HG02642 (cell line): ENCODE results near the gene MYO1E.
"Not testable (repeated sequence)": the region's sequence is repeated elsewhere in the genome, so short reads cannot be mapped to it uniquely, and the experiment has no call there.

Source experiments
- ATAC-seq: cut with Tn5 transposase; IDR thresholded peaks from one replicate; pipeline ENCODE4 v1.9.1; 2021; ENCODE audit warnings: mild to moderate bottlenecking; ENCODE audit not compliant: unreplicated experiment, poor library complexity

Gene MYO1E

GRCh38 chr15:59353994-59354416, 18.7 kb downstream of the MYO1E start:
- ATAC-seq = no peak

DNA sequence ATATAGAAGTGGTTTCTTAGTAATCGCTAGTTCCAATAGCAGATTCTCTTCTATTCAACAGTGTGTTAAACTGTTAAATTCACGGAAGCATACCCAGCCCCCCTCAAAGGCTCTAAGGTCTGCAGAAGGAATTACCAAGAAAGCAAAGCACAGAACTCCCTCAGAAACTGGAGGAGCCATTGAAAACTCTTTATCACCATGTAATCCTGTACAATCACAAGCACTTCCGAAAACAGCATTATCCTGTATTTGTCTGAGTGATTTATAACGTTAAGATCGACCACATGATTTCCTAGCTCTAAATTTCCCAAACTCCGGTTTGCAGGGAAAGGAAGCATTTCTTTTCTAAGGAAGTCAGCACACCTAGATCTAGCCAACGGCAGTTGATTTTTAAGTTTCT, 20.0 kb downstream of the MYO1E start:
- no peak for ATAC-seq

- ATAC-seq = no peak
These were observed 20.5 kb downstream of the MYO1E start for GRCh38 chr15:59352189-59352588.

- ATAC-seq = no peak
These were observed 22.3 kb downstream of the MYO1E start for GRCh38 chr15:59350421-59350732.

DNA sequence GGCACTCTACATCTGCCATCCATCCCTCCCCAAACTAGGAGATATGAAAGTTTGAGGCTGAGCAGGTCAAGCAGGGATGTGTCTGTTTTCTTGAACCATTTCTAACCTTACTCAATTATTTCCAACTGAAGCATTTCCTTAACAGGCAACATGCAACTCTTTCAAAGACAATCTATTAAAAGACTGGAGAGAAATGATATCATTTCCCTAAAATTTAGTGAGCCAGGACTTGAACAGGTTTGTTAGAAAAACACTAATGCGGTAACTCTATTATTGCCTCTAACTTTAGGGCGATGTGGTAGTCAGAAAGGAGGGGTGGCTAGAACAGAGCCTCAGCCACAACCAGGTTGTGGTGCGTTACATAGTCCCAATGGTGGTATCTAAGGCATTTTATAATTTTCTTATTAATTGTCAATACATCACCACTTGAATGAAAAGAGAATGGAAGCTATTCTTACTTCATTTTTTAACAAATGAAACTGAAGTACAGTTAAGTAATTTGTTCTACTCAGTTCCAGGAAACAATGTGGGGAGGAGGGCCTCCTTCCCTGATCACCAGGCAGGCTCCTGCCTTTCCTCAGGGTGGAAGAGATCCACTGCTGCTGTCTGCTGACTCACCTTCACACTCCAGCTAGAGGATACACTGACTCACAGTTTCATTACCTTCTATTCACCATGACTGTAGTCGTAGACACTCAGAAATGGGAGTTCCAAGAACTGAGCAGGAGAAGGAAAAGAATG, 22.8 kb downstream of the MYO1E start:
- no peak for ATAC-seq

DNA sequence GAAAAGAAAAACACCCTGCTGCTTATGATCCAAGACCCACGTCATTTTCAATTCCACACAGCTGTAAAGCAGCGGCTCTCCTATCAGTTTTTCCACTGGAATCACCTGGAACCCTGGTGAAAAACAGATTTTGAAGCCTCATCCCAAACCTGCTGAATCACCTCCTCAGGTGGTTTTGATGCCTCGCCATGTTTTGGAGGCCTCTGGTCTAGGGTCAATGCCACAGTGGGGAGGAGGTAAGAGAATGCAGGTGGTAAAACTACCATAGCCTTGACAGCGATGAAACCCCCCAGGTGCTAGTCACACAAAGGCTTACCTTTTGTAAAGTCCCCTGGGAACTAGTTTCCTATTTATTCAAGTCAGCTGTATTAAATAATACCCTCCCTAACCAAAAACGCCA, 24.8 kb downstream of the MYO1E start:
- ATAC-seq = no peak

DNA sequence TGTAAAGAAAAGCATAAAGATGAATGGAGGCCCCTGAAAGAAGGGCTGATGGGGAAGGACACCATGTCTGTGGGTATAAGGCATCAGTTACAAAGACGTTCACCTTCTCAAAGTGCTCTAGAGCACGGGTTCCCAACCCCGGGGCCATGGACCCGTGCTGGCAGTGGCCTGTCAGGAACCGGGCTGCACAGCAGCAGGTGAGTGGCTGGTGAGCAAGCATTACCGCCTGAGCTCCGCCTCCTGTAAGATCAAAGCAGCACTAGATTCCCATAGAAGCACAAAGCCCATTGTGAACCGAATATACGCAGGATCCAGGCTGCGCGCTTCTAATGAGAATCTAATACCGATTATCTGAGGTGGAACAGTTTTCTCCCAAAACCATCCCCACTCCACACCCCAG, 25.7 kb downstream of the MYO1E start:
- no peak for ATAC-seq

DNA sequence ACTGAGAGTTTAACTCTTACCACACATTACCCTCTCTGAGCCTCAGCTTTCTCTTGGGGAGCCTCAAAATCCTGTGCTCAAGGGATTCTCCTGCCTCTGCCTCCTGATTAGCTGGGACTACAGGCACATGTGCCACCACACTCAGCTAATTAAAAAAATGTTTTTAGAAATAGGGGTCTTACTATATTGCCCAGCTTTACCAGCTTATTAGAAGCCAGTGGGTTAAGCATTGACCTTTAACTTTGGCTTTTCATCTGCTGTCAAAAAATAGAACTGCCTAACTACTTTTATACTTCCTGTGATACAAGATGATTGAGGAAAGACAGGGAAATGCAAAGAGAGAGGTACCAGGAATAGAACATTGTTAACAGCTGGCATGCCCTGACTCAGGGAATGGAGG, 27.3 kb downstream of the MYO1E start:
- ATAC-seq = no peak

DNA sequence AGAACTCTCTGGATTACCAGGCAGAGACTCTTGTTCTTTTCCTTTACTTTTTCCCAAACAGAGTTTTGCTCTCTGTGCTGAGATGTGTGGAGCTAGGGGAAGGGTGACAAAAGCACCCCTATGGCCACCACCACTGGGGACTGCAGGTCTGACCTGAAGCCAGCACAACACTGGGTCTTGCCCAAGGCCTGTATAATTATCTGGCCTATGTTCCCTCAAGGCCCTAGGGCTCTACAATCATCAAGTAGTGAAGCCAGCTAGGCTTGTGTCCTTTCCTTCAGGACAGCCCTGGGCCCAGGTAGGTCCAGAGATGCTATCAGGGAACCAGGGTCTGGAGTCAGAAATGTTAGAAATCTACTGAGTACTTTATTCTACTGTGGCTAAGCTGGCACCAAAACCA, 28.4 kb downstream of the MYO1E start:
- ATAC-seq = no peak

GRCh38 chr15:59340325-59340724, 32.3 kb downstream of the MYO1E start:
- ATAC-seq = no peak

- ATAC-seq = no peak
These were observed 33.4 kb downstream of the MYO1E start for GRCh38 chr15:59339252-59339672.

DNA sequence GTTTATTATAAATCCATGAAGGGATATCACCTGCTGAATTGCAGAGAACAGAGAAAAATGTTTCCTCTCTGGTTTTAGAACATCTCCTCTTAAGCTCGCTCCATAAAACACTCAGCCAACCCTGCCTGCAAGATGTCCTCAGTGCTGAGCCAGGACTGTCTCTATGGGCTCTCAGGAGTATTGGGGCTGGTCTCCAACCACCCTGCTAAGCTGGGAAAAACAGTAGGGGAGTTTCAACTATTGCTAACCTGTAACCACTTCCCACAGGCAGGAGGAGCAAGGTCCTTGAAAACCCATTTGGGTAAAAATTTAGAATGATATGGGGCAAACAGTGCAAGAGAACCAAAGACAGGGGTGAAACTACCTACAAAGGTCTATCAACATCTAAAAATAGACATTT, 34.3 kb downstream of the MYO1E start:
- ATAC-seq = no peak

GRCh38 chr15:59336725-59337124, 35.9 kb downstream of the MYO1E start:
- ATAC-seq = not testable (repeated sequence)

- no peak for ATAC-seq
These were observed 37.4 kb downstream of the MYO1E start for GRCh38 chr15:59335207-59335786.

DNA sequence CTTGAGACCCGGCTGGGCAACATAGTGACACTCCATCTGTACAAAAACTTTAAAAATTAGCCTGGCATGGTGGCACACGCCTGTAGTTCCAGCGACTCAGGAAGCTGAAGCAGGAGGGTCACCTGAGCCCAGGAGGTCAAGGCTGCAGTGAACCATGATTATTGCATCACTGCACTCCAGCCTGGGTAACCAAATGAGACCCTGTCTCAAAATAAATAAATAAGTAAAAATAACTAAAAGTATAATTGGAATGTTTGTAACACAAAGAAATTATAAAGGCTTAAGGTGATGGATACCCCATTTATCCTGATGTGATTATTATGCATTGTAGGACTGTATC, 38.6 kb downstream of the MYO1E start:
- no peak for ATAC-seq

GRCh38 chr15:59333401-59334075, 39.1 kb downstream of the MYO1E start:
- ATAC-seq = no peak

- no peak for ATAC-seq
These were observed 40.7 kb downstream of the MYO1E start for GRCh38 chr15:59332009-59332408.

DNA sequence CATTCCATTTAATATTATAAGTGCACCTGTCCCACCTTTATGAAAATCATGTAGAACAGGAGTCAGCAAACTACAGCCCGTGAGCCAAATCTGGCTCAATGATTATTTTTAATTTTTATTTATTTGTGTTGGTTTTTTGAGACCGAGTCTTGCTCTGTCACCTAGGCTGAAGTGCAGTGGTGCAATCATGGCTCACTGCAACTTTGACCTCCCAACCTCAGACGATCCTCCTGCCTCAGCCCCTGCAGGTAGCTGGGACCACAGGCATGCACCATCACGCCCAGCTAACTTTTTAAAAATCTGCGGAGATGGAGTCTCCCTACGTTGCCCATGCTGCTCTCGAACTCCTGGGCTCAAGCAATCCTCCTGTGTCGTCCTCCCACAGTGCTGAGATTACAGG, 42.0 kb downstream of the MYO1E start:
- ATAC-seq = no peak

- no peak for ATAC-seq
These were observed 42.9 kb downstream of the MYO1E start for GRCh38 chr15:59329570-59330350.

- no peak for ATAC-seq
These were observed 43.6 kb downstream of the MYO1E start for GRCh38 chr15:59329091-59329490.

DNA sequence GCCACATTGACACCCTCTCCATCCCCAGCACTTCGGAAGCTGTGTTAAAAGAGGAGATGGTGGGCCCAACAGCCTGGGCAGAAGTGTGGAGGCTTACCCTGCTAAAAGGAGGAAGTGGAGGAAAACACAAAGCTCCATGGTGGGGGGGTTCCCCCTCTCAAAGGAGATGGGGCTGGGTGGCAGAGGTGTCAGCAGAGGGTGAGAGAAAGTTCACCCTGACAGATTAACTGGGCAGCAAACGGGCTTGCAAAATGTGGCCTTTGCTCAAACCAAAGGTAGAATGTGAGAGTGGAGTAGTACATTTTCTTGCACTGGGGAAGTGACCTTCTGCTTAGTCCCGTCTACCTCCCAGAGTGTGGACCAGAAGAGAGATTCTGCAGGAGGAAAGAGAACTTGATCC, 44.7 kb downstream of the MYO1E start:
- ATAC-seq = peak; percentile 55
